A375 (cell line): Measurements from ENCODE around the gene CRACR2B. TPM values are rescaled to one million over a fixed set of nuclear protein-coding genes. Genes with fewer than 3 reads are reported as not detected.

ENCODE experiments used
- small RNA-seq: library from RNA; depleted of rRNA; stranded (forward); fragments of <200 nt; gene quantifications from one replicate; pipeline ENCODE3, GENCODE V24; 2014
- total RNA-seq: library from RNA; depleted of rRNA; stranded (reverse); fragments of >200 nt; shearing (Covaris generic); gene quantifications from 2 replicates; pipeline ENCODE4 v1.2.3, GENCODE V29; 2014; rRNA removed

Gene CRACR2B
- 0.04 and 0.11 TPM in 2 replicates for total RNA-seq

DNA sequence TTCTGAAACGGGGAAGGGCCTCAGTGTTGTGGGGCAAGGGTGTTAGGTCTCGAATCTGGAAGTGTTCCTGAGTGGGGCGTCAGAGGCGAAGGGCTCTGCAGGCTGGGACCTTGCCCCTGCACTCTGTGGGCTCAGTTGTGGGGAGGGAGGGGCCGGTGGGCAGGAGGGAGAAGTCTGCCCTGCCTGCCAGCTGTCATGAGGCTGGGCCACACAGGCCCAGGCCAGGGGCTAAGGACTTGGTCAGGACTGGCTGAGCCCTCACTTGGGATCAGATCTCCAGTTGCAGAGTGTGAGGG, at the start of gene CRACR2B:
CRACR2B (plus strand) TSS at position 23 of the 296 bp plus-strand sequence. CDS start 689 bp downstream, outside the sequence.

DNA sequence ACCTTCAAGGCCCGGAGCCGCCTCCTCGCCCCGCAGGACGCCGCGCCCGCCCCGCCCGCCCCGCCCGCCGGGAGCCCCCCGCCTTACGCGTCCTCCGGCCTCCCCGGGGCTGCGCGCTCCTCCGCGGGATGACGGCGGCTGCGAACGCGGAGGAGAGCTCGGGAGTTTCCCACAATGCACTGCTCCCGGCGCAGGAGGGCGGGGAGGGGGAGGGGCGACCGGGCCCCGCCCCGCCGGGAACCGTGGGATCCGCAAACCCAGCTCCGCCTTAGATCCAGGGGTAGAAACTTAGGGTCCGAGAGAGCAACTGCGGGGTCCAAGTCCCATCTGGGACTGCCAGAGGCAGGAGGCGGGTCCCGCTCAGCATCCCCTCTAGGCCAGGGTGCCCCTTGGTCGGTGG, 37.8 kb upstream of the CRACR2B start, which contains the start of gene CEND1:
CEND1 (minus strand) TSS at position 148 of the 400 bp plus-strand sequence. CDS start 1,514 bp downstream, outside the sequence.

DNA sequence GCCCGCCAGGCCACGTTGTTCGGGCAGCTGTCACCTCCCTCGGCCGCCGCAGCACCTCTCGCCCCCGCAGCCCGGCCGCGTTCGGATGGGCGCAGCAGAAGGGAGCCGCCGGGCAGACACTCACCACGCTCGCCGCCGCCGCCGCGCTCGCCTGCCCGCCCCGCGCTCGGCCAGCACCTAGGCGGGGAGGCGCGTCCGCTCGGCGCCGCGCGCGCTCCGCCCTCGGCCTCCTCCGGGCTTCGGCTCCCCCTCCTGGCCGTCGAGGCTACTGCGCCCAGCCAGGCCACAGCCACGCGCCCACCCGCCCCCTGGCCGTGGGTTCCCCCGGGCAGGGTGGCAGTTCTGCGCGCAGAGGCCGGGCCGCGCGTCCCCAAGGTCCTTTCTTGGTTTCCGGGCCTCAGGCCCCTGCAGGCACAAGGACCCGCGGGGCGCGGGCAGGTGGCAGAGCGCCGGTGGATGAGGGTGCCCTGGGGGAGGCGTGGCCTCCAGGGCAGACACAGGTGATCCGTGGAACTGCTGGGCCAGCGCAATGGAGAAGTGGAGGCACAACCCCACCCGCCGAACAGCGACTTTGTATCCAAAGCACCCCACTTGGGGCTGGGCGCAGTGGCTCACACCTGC, 29.5 kb upstream of the CRACR2B start, which contains the start of gene SLC25A22:
SLC25A22 (minus strand) TSS at position 189 of the 621 bp plus-strand sequence. CDS start 3,275 bp downstream, outside the sequence.

DNA sequence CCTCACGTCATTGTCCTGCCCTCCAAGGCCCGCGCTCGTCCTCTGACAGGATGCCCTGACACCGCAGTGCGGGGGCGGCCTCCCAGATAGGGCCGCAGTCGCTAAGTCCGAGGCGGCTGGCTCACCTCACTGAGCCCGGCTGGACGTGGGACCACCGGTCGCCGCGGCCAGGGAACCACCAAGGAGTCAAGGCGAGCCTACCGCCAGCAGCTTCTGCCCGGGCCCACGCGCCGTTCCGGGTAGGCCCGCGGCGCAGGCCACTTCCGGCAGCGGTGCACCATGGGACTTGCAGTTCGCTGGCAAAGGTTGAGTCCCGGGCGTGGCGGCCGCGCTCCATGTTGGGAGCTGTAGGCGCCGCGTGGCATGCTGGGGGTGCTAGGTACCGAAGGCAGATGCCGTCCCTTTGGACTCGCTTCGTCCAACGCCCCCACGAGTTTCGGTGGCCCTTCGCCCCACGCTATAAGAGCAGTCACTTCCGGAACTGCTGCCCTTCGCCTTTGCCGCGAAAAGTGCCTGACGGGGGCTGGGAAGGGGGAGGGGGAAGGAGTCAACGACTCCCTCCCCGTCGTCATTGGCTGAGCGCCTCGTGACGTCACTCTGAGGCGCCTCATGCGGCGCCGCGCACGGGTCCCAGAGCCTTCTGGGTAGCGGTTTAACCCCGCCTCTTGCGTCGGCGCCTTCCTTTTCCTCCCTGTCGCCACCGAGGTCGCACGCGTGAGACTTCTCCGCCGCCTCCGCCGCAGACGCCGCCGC, 18.3 kb upstream of the CRACR2B start, which contains the start of gene RPLP2:
RPLP2 (plus strand) TSS at position 681 of the 753 bp plus-strand sequence. CDS start 268 bp downstream, outside the sequence.

DNA sequence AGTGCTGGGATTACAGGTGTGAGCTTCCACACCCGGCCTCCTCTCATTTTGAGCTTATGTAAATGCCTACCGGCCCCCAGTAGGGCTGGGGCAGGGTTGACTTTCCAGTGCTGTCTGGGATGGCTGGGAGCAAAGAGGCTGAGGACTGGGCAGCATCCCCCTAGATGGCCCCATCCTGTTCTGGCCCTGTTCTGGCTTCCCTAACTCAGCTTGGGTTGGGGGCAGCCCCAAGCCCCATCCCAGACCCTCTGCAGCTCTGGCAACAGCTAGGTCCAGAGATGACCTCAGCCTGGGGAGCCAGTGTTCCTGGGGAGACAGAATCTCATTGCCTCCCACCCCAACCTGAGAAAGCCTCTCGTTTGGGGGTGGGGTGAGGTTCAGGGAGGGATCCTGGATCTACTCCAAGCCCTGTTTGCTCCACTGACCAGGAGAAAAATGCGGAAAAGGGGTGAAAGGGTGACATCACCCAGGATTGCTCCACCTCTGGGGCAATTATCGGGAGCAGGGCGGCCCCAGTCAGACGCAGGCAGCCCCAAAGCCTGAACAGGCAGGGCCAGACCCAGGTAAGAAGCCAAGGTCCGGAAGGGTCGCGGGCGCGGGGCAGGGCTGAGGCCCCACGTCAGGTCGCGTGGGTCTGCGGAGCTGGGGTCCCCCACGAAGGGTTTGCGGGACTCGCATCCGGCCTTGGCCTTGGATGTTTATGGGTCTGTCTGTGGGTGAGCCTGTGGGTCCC, 9.2 kb upstream of the CRACR2B start, which contains the start of gene PNPLA2:
PNPLA2 (plus strand) TSS at position 519 of the 733 bp plus-strand sequence. CDS start 805 bp downstream, outside the sequence.

DNA sequence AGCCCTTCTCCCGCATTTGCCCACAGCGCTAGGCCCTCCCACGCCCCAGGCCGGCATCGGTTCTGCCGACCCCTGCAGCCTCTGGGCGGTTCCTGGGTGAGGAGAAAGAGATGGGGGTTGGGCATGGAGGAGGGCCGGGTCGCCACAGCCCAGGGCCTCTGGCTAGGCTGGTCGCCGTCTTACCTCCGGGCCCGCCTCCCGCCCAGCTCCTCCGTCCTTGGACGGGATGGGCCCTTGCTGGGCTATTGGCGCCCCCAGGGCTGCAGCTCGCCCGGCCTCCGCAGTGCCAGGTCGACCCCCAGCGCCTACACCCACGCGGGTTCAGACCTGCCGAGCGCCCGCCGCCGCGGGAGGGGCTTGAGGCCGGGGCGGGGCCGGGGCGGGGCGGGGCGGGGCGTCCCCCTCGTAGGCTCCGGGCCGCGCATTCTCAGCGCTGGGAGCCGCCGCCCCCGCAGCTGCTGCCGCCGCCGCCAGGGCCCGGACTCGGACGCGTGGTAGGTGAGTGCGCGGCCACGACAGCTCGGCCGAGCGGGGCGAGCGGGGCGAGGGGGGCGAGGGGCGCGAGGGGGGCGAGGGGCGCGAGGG, 4.9 kb downstream of the CRACR2B start, which contains the start of gene CD151:
CD151 (plus strand) TSS at position 424 of the 585 bp plus-strand sequence. CDS start 3,118 bp downstream, outside the sequence.

DNA sequence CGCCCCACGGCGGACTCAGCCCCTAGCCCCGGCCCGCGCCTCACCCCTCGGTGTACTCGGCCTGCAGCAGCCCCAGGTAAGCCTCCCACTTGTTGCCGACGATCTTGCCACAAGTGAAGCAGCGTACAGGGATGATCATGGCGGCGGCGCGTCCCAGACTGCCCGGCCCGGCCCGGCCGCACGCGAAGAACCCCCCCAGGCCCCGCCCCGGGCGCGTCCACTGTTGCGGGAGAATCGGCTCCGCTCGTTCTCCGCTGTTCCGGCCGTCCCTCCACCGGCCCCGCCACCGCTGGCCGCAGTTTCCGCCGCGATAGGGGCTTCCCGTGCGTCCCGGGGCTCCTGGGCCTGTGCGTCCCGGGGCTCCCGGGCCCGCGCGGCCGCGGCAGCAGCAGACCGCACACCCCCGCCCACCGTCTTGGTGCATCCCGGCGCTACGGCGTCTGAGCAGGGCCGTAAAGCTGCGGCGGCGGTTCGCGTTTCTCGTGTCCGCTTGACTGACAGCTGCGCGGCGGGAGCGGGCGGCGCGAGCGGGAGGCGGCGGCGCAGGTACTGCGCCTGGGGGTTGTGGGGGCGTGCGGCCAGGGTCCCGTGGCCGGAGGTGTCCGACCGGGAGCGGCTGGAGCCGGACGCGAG, 14.8 kb downstream of the CRACR2B start, which contains the start of the genes POLR2L and TSPAN4:
POLR2L (minus strand) TSS at position 160 of the 633 bp plus-strand sequence; CDS start at position 139, 21 bp downstream.
TSPAN4 (plus strand) TSS at position 483 of the 633 bp plus-strand sequence. CDS start 7,453 bp downstream, outside the sequence.

Small RNAs within 50 kb of the gene (small RNA-seq; reads per million reads assigned to genes)
- gene SNORA52, result not detected

Other genes with a start within 250 kb of the CRACR2B start
- gene IRF7, start 212.0 kb upstream of the CRACR2B start, total RNA-seq, result 8.1 and 10.7 TPM in 2 replicates
- gene CDHR5, start 203.0 kb upstream of the CRACR2B start, total RNA-seq, result not detected in 2 replicates
- gene SCT, start 200.7 kb upstream of the CRACR2B start, total RNA-seq, result not detected in 2 replicates
- 0.19 TPM in 1 of 2 replicates, not detected in the other for gene DRD4, start 190.7 kb upstream of the CRACR2B start, total RNA-seq
- 43.5 and 45.1 TPM in 2 replicates for gene DEAF1, start 132.7 kb upstream of the CRACR2B start, total RNA-seq
- 14.2 and 18.2 TPM in 2 replicates for gene TMEM80, start 132.1 kb upstream of the CRACR2B start, total RNA-seq
- gene EPS8L2, start 121.7 kb upstream of the CRACR2B start, total RNA-seq, result 30.5 and 31.8 TPM in 2 replicates
- 109 and 117 TPM in 2 replicates for gene TALDO1, start 80.5 kb upstream of the CRACR2B start, total RNA-seq
- gene GATD1, start 50.4 kb upstream of the CRACR2B start, total RNA-seq, result 24.0 and 30.7 TPM in 2 replicates
- gene CEND1, start 37.8 kb upstream of the CRACR2B start, total RNA-seq, result 2.1 and 3.8 TPM in 2 replicates
- 39.2 and 39.5 TPM in 2 replicates for gene SLC25A22, start 29.6 kb upstream of the CRACR2B start, total RNA-seq
- 10.0 and 11.3 TPM in 2 replicates for gene PIDD1, start 22.7 kb upstream of the CRACR2B start, total RNA-seq
- 1,005 and 1,072 TPM in 2 replicates for gene RPLP2, start 18.0 kb upstream of the CRACR2B start, total RNA-seq
- gene PNPLA2, start 9.0 kb upstream of the CRACR2B start, total RNA-seq, result 42.8 and 50.9 TPM in 2 replicates
- gene CD151, start 5.0 kb downstream of the CRACR2B start, total RNA-seq, result 225 and 229 TPM in 2 replicates
- 380 and 388 TPM in 2 replicates for gene POLR2L, start 14.6 kb downstream of the CRACR2B start, total RNA-seq
- 130 and 143 TPM in 2 replicates for gene TSPAN4, start 14.9 kb downstream of the CRACR2B start, total RNA-seq
- gene CHID1, start 82.9 kb downstream of the CRACR2B start, total RNA-seq, result 29.1 and 33.9 TPM in 2 replicates
- gene AP2A2, start 98.0 kb downstream of the CRACR2B start, total RNA-seq, result 15.7 and 17.7 TPM in 2 replicates
- 0.08 TPM in 1 of 2 replicates, not detected in the other for gene MUC6, start 208.8 kb downstream of the CRACR2B start, total RNA-seq
- gene MUC2, start 247.0 kb downstream of the CRACR2B start, total RNA-seq, result 0.03 and 0.04 TPM in 2 replicates